Measurements from ENCODE around the gene ECI1.
A peak's percentile ranks its signal among the peaks of the same experiment; 100 is the strongest.
"Not testable (repeated sequence)": the region's sequence is repeated elsewhere in the genome, so short reads cannot be mapped to it uniquely, and the experiment has no call there.

The ECI1 gene

DNA sequence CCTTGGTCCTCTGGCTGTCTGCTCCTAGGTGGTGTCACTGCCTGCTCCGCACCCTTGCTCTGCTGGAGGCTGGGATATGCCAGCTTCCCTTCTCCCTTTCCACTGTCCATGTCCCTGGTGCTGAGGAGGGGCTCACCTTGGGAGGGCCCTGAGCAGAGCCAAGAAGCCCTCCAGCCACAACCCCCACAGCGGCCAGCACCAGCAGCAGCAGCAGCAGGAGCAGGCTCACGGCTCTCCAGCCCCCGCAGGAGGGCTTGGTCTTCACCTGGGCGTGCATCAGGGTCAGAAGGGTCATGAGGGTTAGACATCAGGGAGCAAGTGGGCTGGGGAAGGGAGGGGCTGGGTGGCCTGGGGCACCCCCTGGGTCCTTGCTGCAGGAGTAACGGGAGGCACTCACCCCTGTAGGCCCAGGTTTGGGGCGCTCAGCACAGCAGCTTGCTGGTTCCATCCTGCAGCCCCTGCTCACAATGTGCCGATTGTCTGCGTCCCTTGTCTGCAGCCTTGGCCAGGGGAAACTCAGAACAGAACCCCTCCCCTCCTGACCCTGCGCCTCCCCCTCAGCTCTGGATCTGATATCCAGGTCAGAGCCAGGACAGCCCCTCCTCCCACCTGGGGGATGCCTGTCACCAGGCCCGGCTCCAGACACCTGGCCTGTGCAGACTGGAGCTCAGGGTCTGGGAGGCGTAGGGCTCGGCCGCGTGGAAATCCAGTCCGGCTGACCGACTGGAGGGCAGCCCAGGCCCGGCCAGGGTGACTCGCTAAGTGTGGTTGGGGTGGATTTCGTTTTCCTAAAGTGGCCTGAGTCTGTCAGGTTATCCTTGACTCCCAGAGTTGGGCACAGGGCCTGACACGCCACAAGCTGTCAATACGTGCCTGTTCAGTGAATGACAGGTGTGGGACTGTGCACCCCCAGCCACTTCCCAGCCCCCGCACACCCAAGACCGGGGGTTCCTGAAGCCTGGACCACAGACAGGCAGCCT lies 40.7 kb downstream of the ECI1 start, which contains the start of gene BRICD5:
TSS of gene BRICD5 (minus strand) at position 478 of the 980 bp plus-strand sequence. CDS start at position 448, 30 bp downstream.
- DNase-seq (ENCODE audit: low read depth), result no peak

DNA sequence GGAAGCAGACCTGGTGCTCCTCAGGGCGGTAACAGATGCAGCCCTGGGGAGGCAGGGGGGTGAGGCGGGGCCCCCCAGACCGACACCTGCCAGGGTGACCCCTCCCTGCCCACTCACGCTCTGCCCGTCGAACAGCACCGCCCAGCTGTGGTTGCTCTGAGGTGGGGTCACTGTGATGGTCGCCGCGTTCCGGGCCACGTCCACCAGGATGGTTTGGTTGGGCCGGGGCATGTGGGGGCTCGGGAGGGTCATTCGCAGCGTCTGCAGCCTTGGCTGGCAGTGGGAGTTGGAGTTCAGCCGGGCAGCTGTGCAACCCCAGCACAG lies 41.4 kb downstream of the ECI1 start:
- no peak for DNase-seq (ENCODE audit: low read depth)

DNA sequence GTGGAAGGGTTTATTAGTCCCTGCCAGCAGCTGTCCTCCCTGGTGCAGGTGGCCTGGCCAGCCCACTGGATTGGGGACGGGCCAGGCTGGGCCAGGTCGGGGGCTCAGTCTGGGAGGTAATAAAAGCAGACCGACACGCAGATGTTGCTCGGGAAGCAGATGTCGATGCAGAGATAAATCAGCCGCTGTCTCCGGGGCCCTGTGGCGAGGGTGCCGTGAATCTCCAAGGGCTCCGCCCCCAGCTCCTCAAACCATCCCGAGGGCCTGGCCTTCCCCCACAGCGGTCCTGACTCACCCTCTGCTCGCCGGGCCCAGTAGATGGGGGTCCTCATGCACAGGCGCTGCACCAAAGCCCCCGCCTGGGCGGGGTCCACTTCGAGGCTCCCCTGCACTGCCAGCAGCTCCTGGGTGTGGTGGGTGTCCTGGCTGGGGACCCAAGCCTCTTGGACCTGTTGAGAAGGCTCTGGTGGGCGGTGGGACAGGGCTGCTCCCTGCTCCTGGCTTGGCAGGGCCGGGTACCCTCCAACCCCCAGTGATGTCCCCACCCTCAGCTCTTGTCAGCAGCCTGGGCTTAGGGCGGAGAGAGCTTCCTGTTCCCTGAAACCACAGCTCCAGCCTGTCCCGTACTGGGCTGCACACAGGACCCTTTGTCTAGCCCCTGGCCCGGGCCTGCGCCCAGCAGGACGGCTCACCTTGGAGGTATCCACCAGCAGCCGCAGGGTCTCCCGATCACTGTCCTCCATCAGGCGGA lies 42.0 kb downstream of the ECI1 start:
- no peak for DNase-seq (ENCODE audit: low read depth)

DNA sequence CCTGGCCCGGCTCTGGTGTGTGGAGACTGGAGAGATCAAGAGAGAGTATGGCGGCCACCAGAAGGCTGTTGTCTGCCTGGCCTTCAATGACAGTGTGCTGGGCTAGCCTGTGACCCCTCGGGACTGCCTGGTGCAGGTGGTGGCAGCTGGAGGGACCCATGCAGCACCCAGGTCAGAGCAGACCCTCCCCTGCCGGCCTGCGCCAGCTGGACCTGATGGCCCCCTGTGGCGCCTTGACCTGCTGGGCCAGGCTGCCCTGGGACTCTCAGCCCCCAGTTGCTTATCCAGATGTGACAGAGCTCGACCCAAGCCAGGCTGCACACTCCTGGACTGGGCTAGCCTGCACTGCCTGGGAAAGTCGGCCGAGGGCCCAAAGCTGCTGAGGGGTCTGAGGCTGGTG lies 42.6 kb downstream of the ECI1 start:
- no peak for DNase-seq (ENCODE audit: low read depth)

DNA sequence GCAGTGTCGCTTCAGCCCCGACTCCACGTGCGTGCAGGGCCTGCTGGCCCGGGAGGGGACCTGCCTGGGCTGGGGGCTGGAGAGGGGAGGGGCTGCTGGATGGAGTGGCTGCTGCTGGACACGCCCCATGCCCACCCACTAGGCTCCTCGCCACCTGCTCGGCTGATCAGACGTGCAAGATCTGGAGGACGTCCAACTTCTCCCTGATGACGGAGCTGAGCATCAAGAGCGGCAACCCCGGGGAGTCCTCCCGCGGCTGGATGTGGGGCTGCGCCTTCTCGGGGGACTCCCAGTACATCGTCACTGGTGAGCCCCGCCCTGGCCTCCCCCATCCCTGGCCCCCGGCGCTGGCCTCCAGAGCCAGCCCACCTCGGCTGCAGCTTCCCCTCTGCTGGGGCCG lies 43.1 kb downstream of the ECI1 start:
- no peak for DNase-seq (ENCODE audit: low read depth)

DNA sequence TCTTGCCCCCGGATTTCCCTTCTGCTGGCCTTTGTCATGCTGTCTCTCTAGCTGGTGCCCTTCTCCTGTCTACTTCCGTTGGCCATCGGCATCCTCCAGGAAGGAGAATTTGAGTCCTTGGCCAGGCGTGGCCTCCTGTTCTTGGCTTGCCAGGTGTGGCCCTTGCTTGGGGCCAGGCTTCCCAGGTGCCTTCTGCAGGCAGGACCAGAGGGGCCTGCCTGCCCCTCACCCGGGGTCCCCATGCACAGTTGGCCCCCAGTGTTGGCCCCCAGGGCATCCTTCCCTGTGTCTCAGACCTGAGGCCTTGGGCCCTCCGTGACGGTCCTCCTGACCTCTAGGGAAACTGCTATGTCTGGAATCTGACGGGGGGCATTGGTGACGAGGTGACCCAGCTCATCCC lies 43.5 kb downstream of the ECI1 start:
- DNase-seq (ENCODE audit: low read depth), result no peak

DNA sequence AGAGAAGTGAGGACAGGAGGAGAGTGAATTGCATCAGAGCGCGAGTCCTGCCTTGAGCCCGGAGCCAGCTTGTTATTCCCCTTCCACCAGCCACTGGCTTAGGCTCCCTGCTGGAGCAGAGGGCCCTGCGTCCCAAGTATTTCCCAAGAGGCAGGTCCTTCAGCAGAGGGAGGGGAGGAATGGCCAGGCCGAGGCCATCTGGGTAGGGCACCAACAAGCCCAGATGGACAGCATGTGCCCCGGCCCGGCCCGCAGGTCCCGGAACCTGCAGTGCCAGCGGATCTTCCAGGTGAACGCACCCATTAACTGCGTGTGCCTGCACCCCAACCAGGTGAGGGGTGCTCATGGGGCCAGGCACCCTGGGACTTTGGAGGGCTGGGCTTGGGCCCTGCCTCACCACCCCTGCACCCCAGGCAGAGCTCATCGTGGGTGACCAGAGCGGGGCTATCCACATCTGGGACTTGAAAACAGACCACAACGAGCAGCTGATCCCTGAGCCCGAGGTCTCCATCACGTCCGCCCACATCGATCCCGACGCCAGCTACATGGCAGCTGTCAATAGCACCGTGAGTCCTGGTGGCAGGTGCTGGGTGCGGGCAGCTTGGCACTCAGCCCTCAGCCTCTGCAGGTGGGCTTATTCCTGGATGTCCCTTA lies 44.5 kb downstream of the ECI1 start:
- DNase-seq (ENCODE audit: low read depth), result no peak

DNA sequence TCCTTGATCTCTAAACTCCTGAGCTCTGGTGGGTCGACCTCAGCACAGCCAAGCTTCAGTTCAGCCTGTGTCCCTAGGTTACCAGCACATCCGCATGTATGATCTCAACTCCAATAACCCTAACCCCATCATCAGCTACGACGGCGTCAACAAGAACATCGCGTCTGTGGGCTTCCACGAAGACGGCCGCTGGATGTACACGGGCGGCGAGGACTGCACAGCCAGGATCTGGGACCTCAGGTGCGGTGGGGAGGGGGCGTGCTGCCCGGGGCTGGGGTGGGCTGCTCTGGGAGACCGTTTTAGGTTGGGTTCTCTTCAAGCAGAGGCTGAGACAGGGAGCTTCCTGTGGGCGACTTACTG lies 45.0 kb downstream of the ECI1 start:
- no peak for DNase-seq (ENCODE audit: low read depth)

DNA sequence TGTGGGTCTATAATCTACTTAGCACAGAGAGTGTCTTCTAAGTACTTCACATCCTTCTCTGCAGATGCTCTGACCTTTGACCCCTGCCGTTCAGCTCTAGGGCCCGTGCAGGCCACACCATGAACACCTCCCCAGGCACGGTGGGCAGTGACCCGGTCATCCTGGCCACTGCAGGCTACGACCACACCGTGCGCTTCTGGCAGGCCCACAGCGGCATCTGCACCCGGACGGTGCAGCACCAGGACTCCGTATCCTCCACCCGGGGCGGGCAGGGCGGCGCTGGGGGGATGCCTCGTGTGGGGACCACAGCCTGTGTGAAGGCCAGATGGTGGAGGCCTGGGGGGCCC lies 45.4 kb downstream of the ECI1 start:
- no peak for DNase-seq (ENCODE audit: low read depth)

DNA sequence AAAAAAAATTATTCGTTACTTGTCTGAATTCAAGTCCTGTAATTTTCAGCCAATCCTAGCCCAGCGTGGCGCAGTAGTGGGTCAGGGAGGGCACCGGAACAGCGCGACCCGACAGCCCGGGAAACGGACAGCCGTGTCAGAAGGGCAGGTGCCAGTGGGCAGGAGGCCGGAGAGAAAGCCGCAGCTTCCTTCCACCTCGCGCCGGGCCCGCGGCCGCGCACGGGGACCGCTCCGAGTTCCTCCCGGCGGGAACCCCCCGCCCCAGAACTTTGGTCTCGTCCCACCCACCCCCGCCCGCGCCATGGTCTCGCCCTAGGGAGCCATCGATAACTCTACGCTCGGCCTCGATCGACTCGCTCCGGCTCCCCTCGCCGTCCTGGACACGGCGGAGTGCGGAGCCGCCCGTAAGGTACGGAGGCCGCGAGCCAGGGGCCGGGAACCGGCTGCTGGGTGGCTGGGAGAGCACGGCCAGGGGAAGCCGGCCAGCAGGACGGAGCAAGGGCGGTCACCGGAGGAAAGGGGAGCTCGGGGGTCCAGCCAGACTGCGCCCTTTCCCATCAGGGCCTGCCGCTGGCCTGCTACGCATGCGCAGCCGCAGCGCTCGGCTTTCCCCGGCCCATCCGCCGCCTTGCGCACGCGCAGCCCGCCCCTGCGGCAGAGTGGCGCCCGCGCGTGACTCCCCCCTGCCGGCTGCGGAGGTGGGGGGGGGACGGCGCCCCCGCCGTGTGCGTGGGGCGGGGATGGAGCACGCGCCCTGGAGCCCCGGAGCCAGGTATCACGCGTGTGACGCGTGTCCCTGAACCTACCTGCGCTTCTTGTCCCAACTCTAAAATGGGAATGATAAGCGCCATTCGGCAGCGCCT lies 46.1 kb downstream of the ECI1 start, which contains the start of gene MLST8:
TSS of gene MLST8 (plus strand) at position 351 of the 863 bp plus-strand sequence. CDS start 632 bp downstream, outside the sequence.
- DNase-seq (ENCODE audit: low read depth), result peak; percentile 91

DNA sequence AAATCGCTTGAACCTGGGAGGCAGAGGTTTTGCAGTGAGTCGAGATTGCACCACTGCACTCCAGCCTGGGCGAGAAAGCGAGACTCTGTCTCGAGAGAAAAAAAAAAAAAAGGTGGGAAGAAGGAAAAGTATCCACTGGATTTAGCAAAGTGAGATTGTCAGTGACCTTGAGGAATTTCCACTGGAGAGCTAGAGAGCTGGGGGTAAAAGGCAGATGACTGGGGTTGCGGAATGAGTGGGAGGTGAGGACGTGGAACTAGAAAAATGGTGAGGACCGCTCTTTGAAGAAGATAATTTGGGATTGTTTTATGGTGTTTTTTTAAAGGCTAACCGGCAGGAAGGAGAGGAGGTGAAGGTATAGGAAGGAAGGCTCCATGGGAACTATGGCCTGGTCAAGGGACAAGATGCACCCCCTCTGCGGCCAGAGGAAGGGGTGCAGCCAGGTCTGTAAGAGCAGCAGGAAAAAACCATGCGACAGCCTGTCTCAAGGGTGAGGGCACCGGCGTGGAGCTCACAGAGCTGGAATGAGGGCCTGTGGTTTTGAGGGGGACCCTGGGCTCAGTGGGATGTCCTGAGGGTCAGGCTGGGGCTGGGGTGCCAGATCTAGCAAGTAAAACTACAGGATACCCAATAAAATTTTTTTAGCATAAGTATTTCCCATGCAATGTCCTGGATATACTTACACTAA lies 46.8 kb downstream of the ECI1 start:
- DNase-seq (ENCODE audit: low read depth), result no peak

DNA sequence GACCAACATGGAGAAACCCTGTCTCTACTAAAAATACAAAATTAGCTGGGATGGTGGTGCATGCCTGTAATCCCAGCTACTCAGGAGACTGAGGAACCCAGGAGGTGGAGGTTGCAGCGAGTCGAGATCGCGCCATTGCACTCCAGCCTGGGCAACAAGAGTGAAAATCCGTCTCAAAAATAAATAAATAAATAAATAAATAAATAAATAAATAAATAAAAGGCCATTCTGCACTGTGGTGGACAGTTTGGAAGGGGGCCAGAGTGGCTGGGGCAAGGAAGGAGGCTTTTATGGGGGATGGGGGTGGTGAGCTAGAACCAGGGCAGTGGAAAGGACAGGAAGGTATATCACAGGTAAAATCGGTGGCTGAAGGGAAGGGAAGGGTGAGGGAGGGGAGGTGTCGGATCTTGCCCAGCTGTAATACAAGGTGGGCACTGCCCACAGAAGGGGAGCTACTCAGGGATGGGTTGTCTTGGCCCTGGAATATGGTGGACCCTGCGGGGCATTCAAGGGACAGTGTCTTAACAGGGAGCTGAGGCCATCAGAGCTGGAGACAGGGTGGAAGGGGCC lies 48.2 kb downstream of the ECI1 start:
- DNase-seq (ENCODE audit: low read depth), result not testable (repeated sequence)

DNA sequence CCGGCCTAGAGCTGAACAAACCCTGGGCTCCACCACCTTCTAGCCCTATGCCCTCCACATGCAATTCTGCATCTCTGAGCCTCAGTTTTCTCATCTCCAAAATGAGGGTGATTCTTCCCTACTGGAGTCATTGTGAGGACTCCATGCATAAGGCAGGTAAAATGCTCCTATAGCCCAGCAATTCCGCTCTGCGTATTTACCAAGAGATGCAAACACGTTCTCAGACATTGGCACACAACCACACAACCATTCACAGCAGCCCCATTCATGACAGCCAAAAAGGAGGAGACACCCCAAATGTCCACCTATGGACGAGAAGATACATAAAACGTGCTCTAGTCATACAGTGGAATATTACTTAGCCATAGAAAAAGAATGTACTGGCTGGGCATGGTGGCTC lies 51.1 kb downstream of the ECI1 start:
- DNase-seq (ENCODE audit: low read depth), result no peak

DNA sequence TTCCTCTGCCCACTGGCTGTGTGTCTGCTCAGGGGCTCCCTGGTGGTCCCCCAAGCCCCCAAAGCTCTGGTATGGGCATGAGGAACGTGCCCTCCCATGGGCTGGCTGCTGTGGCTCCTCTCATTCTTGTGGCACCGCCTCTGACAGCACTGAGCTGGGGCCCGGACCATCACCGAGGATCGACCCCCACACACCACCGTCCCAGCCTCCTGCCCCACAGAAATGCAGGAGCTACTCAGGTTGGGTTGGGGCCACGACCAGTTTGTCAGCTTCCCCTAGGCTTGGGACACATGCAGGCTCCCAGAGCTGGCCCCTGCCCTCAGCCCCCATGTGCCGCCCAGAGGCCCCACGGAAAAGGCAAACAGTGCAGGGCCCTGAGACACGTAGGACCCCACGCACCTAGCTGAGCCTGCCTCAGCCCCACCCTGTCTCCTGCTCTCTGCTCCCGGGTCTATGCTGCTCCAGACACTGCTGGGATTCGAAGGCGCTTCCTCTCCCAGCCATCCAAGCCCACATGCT lies 51.7 kb downstream of the ECI1 start:
- no peak for DNase-seq (ENCODE audit: low read depth)

DNA sequence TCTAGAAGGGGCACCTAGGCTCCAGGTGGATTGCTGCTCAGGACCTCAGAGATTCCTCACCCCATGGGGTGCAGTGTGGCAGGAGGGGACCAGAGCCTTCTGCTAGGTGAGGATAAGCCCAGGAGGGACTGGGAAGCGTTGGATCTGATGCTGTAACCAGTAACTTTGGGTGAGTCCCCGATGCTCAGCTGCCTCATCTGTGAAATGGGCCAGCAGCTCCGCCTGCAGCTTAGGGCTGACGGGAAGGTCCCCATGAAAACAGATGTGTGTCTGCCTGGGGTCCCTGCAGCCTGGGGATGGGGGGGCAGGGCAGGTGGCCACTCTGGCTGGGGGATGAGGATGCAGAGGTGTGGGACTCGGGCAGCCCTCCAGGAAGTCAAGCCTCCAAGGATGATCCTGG lies 52.3 kb downstream of the ECI1 start:
- no peak for DNase-seq (ENCODE audit: low read depth)

DNA sequence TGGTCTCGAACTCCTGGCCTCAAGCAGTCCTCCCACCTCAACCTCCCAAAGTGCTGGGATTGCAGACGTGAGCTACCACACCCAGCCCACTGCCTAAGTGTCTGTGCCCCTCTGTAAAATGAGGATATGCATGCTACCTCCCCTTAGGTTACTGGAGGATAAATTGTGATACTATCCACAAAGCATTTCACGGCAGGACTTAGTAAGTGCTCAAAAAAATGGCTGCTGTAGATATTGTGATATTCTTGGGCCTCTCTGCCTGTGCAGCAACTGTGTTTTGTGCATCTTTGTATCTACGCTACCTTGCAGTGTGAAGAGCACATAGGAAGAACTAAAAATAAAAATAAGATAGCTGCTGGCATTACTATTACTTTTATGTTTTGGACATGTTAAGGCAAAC lies 53.1 kb downstream of the ECI1 start:
- no peak for DNase-seq (ENCODE audit: low read depth)

DNA sequence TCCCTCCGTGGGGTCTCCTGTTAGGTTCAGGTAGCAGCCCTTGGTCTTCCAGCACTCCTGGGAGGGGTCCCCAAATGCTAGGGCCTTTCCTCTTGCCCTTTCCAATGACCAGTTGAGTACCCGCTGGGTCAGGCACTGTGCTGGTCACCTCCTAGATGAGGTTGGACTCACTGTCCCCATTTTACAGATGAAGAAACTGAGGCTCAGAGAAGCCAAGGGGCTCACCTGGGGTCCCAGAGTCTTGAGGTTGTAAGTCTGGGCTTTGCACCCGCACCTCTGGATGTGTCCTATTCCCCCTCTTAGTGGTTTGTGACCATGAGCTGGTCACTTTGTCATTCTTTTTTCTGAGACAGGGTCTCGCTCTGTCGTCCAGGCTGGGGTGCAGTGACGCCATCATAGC lies 53.6 kb downstream of the ECI1 start:
- DNase-seq (ENCODE audit: low read depth), result no peak

DNA sequence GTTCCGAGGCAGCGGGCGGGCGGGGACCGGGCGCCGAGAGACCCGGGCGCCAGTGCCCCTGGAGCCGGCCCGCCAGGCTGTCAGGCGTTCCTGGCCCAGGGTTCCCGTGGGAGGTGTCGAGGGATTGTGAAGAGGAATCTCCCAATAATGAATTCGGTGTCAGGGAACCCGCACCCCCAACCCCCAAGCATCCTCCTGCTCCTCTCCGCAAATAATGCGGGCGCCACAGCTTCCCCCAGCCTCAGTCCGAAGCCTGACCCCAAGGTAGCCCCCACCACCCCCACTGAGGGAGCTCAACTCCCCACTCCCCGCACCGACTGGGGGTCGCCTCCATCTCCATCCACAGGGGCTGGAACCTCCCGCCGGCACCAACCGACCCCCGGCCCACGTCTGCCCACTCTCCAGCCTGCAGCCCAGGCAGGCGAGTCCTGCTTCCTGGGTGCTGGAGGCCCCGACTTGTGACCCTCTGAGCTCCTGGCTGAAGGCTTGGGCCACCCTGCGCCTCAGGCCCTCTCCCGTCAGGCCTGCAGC lies 54.3 kb downstream of the ECI1 start:
- no peak for DNase-seq (ENCODE audit: low read depth)

DNA sequence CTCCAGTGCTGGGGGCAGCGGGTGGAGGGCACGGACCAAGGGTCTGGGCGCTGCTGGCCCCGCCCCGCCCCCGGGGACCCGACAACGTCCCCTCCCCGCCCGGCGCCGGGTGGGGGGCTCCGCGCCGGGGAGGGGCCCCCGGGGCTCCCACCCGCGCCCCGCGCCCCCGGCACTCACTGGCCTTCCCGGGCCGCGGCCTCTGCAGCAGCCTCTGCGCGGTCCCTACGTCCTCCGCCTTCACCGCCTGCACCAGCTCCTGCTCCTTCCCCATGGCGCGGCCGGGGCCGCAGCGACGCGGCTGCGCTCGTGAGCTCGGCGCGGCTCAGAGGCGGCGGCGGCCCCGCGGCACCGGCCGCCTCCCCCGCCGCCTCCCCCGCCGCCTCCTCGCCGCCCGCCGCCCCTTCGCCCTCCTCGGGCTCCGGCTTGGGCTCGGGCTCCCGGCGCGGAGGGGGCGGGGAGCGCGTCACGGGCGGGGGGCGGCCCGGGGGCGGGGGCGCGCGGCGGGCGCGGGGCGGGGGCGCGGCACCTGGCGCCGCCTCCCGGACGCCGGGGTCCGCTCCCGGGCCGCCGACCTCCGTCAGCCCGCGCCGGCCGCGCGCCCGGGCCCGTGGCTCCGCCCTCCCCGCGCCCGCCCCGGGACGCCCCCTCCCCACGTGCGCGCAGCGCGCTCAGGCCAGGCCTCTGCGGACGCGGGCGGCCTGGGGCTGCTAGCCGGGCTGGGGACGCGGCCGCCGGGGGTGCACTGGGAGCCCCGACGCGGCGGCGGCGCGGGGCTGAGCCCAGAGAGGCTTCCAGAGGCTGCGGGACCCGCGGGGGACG lies 55.0 kb downstream of the ECI1 start, which contains the start of gene CASKIN1:
TSS of gene CASKIN1 (minus strand) at position 444 of the 819 bp plus-strand sequence. CDS start at position 271, 173 bp downstream.
- no peak for DNase-seq (ENCODE audit: low read depth)

Data from stimulated activated CD8-positive, alpha-beta memory T cell treated with anti-CD3 and anti-CD28 coated beads, Interleukin-12 subunit alpha, Interleukin-12 subunit beta, amount 100 ng/mL, for 4 hours (primary cell).